Naive thymus-derived CD4-positive, alpha-beta T cell (primary cell): ENCODE data around the gene IFT43. TPM values are rescaled to one million over a fixed set of nuclear protein-coding genes. Genes with fewer than 3 reads are reported as not detected.

Experiments used
- ATAC-seq: fragments of 150-1000 bp; cut with Tn5 transposase; 2 replicates; pipeline ENCODE4 v1.10.0; 2021; ENCODE audit warnings: mild to moderate bottlenecking, moderate library complexity
- CTCF ChIA-PET: fragments of 350-600 bp; sonication (Branson Sonifier 250); formaldehyde crosslinking; loops from one replicate; lab custom pipeline; 2021; ENCODE audit warnings: antibody characterized with exemption; lab: Charles Lee
- POLR2A ChIA-PET: fragments of 350-600 bp; sonication (Branson Sonifier 250); formaldehyde crosslinking; loops from one replicate; lab custom pipeline; 2021; ENCODE audit warnings: antibody characterized with exemption, inconsistent platforms; lab: Charles Lee
- DNase-seq, 9 donors: peaks; one replicate each; pipeline versions ENCODE4 v3.0.0 to v3.0.0-alpha.2; 2020 to 2022; ENCODE audit warnings: mixed read lengths in 1 of 9
- H3K27ac ChIP-seq: one replicate; pipeline ENCODE4 v1.7.0; 2013; ENCODE audit warnings: mild to moderate bottlenecking, low read depth, low read length, moderate library complexity
- H3K27me3 ChIP-seq, 2 donors: one replicate each; pipeline ENCODE4 v1.7.0; 2013; ENCODE audit warnings: low read length in 2 of 2, mild to moderate bottlenecking in 2 of 2, moderate library complexity in 2 of 2; ENCODE audit not compliant: control insufficient read depth in 2 of 2, insufficient read depth in 2 of 2
- H3K36me3 ChIP-seq, 3 experiments: 1 replicate in 2 of 3; 2 replicates in 1 of 3; pipeline ENCODE4 v1.7.0; 2013; ENCODE audit warnings: low read length in 3 of 3, mild to moderate bottlenecking in 3 of 3, moderate library complexity in 1 of 3; ENCODE audit not compliant: insufficient read depth in 3 of 3, control insufficient read depth in 2 of 3
- H3K4me1 ChIP-seq, 2 donors: one replicate each; pipeline ENCODE4 v1.7.0; 2013; ENCODE audit warnings: low read length in 2 of 2, mild to moderate bottlenecking in 2 of 2, moderate library complexity in 1 of 2; ENCODE audit not compliant: control insufficient read depth in 2 of 2, insufficient read depth in 2 of 2
- H3K4me3 ChIP-seq: 2 replicates; pipeline ENCODE4 v1.7.0; 2013; ENCODE audit warnings: mild to moderate bottlenecking, low read length
- H3K9me3 ChIP-seq, 3 experiments: 1 replicate in 2 of 3; 2 replicates in 1 of 3; pipeline ENCODE4 v1.7.0; 2013; ENCODE audit warnings: low read length in 3 of 3; ENCODE audit not compliant: control insufficient read depth in 2 of 3
- H3K27ac Mint-ChIP-seq, 9 donors: one replicate each; pipeline ENCODE4 v1.8.0; 2020 to 2022; ENCODE audit warnings: mixed read lengths in 9 of 9, mild to moderate bottlenecking in 8 of 9, moderate library complexity in 5 of 9, inconsistent platforms in 2 of 9
- H3K27me3 Mint-ChIP-seq, 5 donors: one replicate each; pipeline ENCODE4 v1.8.0; 2021 to 2022; ENCODE audit warnings: mixed read lengths in 5 of 5, mild to moderate bottlenecking in 1 of 5
- H3K36me3 Mint-ChIP-seq, 5 donors: one replicate each; pipeline ENCODE4 v1.8.0; 2020 to 2022; ENCODE audit warnings: mixed read lengths in 5 of 5, mild to moderate bottlenecking in 3 of 5, inconsistent platforms in 1 of 5
- H3K4me1 Mint-ChIP-seq, 7 donors: one replicate each; pipeline ENCODE4 v1.8.0; 2020 to 2022; ENCODE audit warnings: mixed read lengths in 7 of 7, mild to moderate bottlenecking in 3 of 7, inconsistent platforms in 1 of 7
- H3K4me3 Mint-ChIP-seq, 10 donors: one replicate each; pipeline ENCODE4 v1.8.0; 2020 to 2022; ENCODE audit warnings: mild to moderate bottlenecking in 10 of 10, mixed read lengths in 10 of 10, moderate library complexity in 6 of 10, inconsistent platforms in 2 of 10
- H3K9me3 Mint-ChIP-seq, 11 donors: one replicate each; pipeline ENCODE4 v1.8.0; 2020 to 2022; ENCODE audit warnings: mixed read lengths in 11 of 11, mild to moderate bottlenecking in 4 of 11, inconsistent platforms in 1 of 11, moderate library complexity in 1 of 11
- intact Hi-C, 2 donors: fragments of 100-400 bp; cut with micrococcal nuclease; formaldehyde crosslinking; loops; one replicate each; pipeline ENCODE4 v1.15.1; 2023
- polyA plus RNA-seq, 2 donors: library from polyadenylated mRNA; unstranded; fragments of 300-500 nt; fragmentation: Illumina TruSeq; gene quantifications; one replicate each; pipeline ENCODE4 v1.2.3, GENCODE V29; 2021
- total RNA-seq, 6 experiments: library from RNA in 5 of 6; stranded (reverse) in 5 of 6; gene quantifications; 1 replicate in 5 of 6; 2 replicates in 1 of 6; pipeline ENCODE4 v1.2.3 and lab custom pipeline; 2021 to 2026

The IFT43 gene
- total and polyA plus RNA-seq, 7 experiments from 2014 or later, result 4.6 to 19.1 (median 15.4) TPM

- ChIA-PET CTCF (no interaction called here), POLR2A (no interaction called here)
- no peak overlapping the region for H3K4me3 Mint-ChIP-seq
- H3K9me3 ChIP-seq, result no peaks in the 10 kb centered on the region
- DNase-seq (no peak), ATAC-seq (no peak)
- H3K36me3 Mint-ChIP-seq, result no peaks in the 10 kb centered on the region
- no peak overlapping the region for H3K27ac Mint-ChIP-seq
- no peaks in the 10 kb centered on the region for H3K36me3 ChIP-seq
- H3K27me3 ChIP-seq, result no peaks in the 10 kb centered on the region
- H3K4me1 ChIP-seq, result no peaks in the 10 kb centered on the region
- H3K4me3 ChIP-seq, result no peak overlapping the region
- H3K27ac ChIP-seq, result no peak overlapping the region
- peaks cover 0 to 9% (median 5%) of the 10 kb centered on the region in 11 donors for H3K9me3 Mint-ChIP-seq
- H3K27me3 Mint-ChIP-seq, result peaks cover 19 to 49% (median 39%) of the 10 kb centered on the region in 5 donors
- intact Hi-C loops, result no loop called here
- H3K4me1 Mint-ChIP-seq, result peaks cover 0 to 6% (median 0%) of the 10 kb centered on the region in 7 donors
Measured at GRCh38 chr14:76126076-76126475, 140.5 kb downstream of the IFT43 start.

- ChIA-PET CTCF (interaction anchor here (0.6 kb wide), 1 partner anchor 19 kb away, joined by 3 read pairs; no protein-coding TSS in a partner anchor), POLR2A (no interaction called here)
- H3K27ac Mint-ChIP-seq, result no peak overlapping the region
- Histone ChIP-seq H3K36me3 (no peaks in the 10 kb centered on the region), H3K27ac (no peak overlapping the region), H3K27me3 (no peaks in the 10 kb centered on the region), H3K9me3 (no peaks in the 10 kb centered on the region), H3K4me3 (no peak overlapping the region), H3K4me1 (no peaks in the 10 kb centered on the region)
- H3K9me3 Mint-ChIP-seq, result peaks cover 0 to 25% (median 7%) of the 10 kb centered on the region in 11 donors
- intact Hi-C loops, result no loop called here
- peaks cover 33 to 82% (median 71%) of the 10 kb centered on the region in 5 donors for H3K27me3 Mint-ChIP-seq
- DNase-seq, result no peak
- no peaks in the 10 kb centered on the region for H3K36me3 Mint-ChIP-seq
- peak overlapping the region in 1 of 10 donors; percentile 44 for H3K4me3 Mint-ChIP-seq
- no peak for ATAC-seq
- H3K4me1 Mint-ChIP-seq, result peaks cover 0 to 6% (median 3%) of the 10 kb centered on the region in 7 donors
Measured at GRCh38 chr14:76129851-76130576, 144.5 kb downstream of the IFT43 start.

DNA sequence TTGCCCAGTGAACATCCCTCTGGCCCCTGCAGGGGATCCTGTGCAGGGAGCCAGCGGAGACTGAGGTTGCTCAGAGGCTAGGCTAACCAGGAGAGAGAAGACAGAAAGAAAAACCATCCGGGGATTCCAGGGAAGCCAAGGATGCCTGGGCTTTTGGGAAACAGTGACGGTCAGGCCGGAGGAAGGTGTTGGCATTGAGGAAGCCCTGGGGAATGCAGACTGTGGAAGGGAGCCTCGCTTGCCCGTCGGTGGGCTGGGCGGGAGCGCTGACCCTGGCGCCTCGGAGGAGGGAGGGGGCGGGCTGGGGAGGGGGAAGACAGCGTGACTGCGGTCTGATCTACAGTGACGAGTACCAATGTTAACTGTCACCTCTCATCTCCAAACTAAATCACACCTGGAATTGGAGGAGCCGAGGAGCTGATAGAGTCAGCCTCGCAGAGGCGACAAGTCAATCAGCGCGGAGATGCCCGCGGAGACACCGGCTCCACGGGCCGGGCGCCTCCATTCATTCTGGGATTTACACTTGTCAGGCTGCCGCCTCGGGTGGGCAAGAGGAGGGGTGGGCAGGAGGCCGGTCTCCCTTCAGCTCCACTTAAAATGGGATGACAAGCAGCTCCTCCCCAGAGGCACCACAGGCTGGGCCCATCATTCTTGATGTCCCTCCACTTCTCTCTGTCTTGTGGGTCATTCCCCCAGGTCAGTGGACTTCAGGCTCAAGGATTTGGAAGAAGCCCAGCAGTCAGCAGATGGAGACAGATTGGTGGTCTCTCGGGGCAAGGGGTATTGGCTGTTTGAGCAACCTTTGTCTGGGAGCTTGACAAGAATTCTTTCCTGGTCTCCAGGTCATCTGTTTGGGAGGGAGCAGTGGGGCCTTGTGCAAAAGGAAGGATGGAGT, 145.8 kb downstream of the IFT43 start:
- H3K4me1 Mint-ChIP-seq, result peaks cover 0 to 6% (median 3%) of the 10 kb centered on the region in 7 donors

GRCh38 chr14:76133103-76133502, 147.5 kb downstream of the IFT43 start:
- Histone ChIP-seq H3K27me3 (peaks cover 0 to 3% of the 10 kb centered on the region in 2 donors), H3K9me3 (no peaks in the 10 kb centered on the region), H3K4me1 (no peaks in the 10 kb centered on the region), H3K27ac (no peak overlapping the region), H3K4me3 (no peak overlapping the region), H3K36me3 (no peaks in the 10 kb centered on the region)
- H3K27ac Mint-ChIP-seq, result no peak overlapping the region
- H3K9me3 Mint-ChIP-seq, result peaks cover 0 to 23% (median 6%) of the 10 kb centered on the region in 11 donors
- CTCF ChIA-PET, result no interaction called here
- H3K4me1 Mint-ChIP-seq, result peaks cover 0 to 8% (median 6%) of the 10 kb centered on the region in 7 donors
- H3K36me3 Mint-ChIP-seq, result peaks cover 0 to 2% (median 0%) of the 10 kb centered on the region in 5 donors
- H3K27me3 Mint-ChIP-seq, result peaks cover 55 to 87% (median 78%) of the 10 kb centered on the region in 5 donors
- DNase-seq (peak in 1 of 9 donors; percentile 9), ATAC-seq (peak; percentile 32)
- POLR2A ChIA-PET, result no interaction called here
- no peak overlapping the region for H3K4me3 Mint-ChIP-seq
- intact Hi-C loops, result no loop called here

More for the DNA sequence above, 145.8 kb downstream of the IFT43 start:
- Mint-ChIP-seq H3K4me3 (no peak overlapping the region), H3K36me3 (no peaks in the 10 kb centered on the region), H3K27me3 (peaks cover 43 to 88% (median 79%) of the 10 kb centered on the region in 5 donors), H3K9me3 (peaks cover 0 to 25% (median 6%) of the 10 kb centered on the region in 11 donors), H3K27ac (no peak overlapping the region)
- ChIA-PET CTCF (no interaction called here), POLR2A (no interaction called here)
- intact Hi-C loops, result no loop called here
- DNase-seq (no peak), ATAC-seq (no peak)
- Histone ChIP-seq H3K27ac (no peak overlapping the region), H3K9me3 (no peaks in the 10 kb centered on the region), H3K27me3 (no peaks in the 10 kb centered on the region), H3K4me1 (no peaks in the 10 kb centered on the region), H3K4me3 (no peak overlapping the region), H3K36me3 (no peaks in the 10 kb centered on the region)

Other genes with a start within 250 kb of the IFT43 start
- 10 to 100 TPM in 3 of 5 experiments, 1 to 10 TPM in 2; 2.2 to 14.3 (median 10.1) TPM for gene TGFB3, start 3.8 kb upstream of the IFT43 start, total RNA-seq
- under 1 TPM in 1 of 2 donors, not detected in 1; 0.58 TPM for gene TGFB3, start 3.8 kb upstream of the IFT43 start, polyA plus RNA-seq
- gene GPATCH2L, start 166.2 kb downstream of the IFT43 start, total RNA-seq, result 10 to 100 TPM; 60.4 to 83.1 (median 66.6) TPM
- 10 to 100 TPM in 1 of 2 donors, 1 to 10 TPM in 1; 8.7 to 16.7 TPM for gene GPATCH2L, start 166.2 kb downstream of the IFT43 start, polyA plus RNA-seq